ENCODE results near the gene C2CD2. TPM values are rescaled to one million over a fixed set of nuclear protein-coding genes. Genes with fewer than 3 reads are reported as not detected.

The C2CD2 gene
- total RNA-seq, 2 donors from 2014 or later = 59.5 to 77.3 TPM

- Histone ChIP-seq H3K27ac (no peak overlapping the region), H3K4me3 (no peak overlapping the region), H3K27me3 (replicated peaks; ENCODE audit: insufficient read depth) (no peaks in the 10 kb centered on the region), H3K36me3 (peaks cover 7% of the 10 kb centered on the region), H3K4me1 (ENCODE audit: control insufficient read depth in 1 of 2, low read depth in 2 of 2) (peaks cover 2 to 9% of the 10 kb centered on the region in 2 donors), H3K9me3 (no peaks in the 10 kb centered on the region)
- DNase-seq (ENCODE audit: low spot score) (no peak), ATAC-seq (ENCODE audit: insufficient number of reproducible peaks, low FRiP score, low read depth) (no peak)
- TF ChIP-seq CTCF (IDR thresholded peaks at IDR 0.05) = no peak
These were observed 91.8 kb downstream of the C2CD2 start for GRCh38 chr21:41861987-41862386.

DNA sequence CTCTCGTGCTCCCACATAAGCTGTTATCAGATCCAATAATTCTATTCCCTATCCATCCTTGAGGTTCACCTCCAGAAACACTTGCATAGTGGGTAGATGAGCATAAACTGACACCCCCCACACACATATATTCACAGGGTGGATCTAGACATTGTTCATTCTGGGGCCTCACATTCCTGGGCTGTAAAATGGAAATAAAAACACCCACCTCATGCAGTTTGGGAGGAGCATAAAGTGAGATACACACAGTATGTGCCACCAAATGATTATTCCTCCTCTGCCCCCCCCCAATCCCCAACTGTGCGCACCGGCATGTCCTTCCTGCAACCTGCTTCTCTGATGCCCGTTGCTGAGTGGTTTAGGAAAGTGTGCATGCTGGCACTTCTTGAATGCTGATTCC is 92.6 kb downstream of the C2CD2 start:
- H3K4me1 ChIP-seq (ENCODE audit: control insufficient read depth in 1 of 2, low read depth in 2 of 2) = peaks cover 2 to 9% of the 10 kb centered on the region in 2 donors
- no peak overlapping the region for H3K27ac ChIP-seq
- H3K9me3 ChIP-seq = no peaks in the 10 kb centered on the region
- no peak for DNase-seq (ENCODE audit: low spot score)
- no peak for TF ChIP-seq CTCF (IDR thresholded peaks at IDR 0.05)
- no peak for ATAC-seq (ENCODE audit: insufficient number of reproducible peaks, low FRiP score, low read depth)
- peaks cover 12% of the 10 kb centered on the region for H3K36me3 ChIP-seq
- H3K4me3 ChIP-seq = no peak overlapping the region
- no peaks in the 10 kb centered on the region for H3K27me3 ChIP-seq (replicated peaks; ENCODE audit: insufficient read depth)

- no peaks in the 10 kb centered on the region for H3K27me3 ChIP-seq (replicated peaks; ENCODE audit: insufficient read depth)
- peaks cover 17% of the 10 kb centered on the region for H3K36me3 ChIP-seq
- no peak overlapping the region for H3K27ac ChIP-seq
- no peak overlapping the region for H3K4me3 ChIP-seq
- no peak for DNase-seq (ENCODE audit: low spot score)
- no peak for ATAC-seq (ENCODE audit: insufficient number of reproducible peaks, low FRiP score, low read depth)
- no peak for TF ChIP-seq CTCF (IDR thresholded peaks at IDR 0.05)
- H3K9me3 ChIP-seq = no peaks in the 10 kb centered on the region
- peaks cover 2 to 9% of the 10 kb centered on the region in 2 donors for H3K4me1 ChIP-seq (ENCODE audit: control insufficient read depth in 1 of 2, low read depth in 2 of 2)
These were observed 94.4 kb downstream of the C2CD2 start for GRCh38 chr21:41859297-41859980.

DNA sequence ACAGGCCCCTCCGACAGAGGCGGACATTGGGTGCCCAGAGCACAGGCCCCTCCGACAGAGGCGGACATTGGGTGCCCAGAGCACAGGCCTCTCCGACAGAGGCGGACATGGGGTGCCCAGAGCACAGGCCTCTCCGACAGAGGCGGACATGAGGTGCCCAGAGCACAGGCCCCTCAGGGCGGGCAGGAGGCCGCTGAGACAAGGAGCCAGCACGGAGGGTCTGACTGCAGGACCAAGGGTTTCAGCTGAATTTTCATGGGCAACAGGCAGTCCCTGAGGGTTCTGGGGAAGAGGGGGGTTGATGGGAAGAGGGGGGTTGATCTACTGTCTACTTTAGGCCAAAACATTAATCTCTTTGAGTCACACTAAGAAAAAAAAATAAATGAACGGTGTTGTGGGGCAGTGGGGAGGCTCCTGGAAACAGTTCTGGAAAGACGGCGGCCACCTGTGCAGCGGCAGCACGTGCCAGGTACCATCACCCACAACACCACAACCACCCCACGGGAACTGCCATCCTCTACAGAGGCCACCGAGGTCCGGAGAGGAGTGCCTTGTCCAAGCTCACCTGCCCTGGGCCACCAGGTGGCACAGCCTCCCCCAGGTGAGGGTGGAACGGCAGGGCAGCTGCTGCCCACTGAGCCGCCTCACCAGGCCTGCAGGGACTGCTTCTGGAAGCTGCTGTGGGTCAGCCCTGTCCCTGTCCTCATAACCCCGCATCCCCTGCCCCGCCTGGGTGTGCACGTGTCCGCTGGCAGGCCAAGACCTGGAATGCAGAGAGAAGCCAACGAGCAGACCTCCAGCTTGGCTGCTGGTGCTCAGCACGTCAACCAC is 95.1 kb downstream of the C2CD2 start:
- H3K4me3 ChIP-seq = no peak overlapping the region
- peaks cover 23% of the 10 kb centered on the region for H3K36me3 ChIP-seq
- DNase-seq (ENCODE audit: low spot score) (no peak), ATAC-seq (ENCODE audit: insufficient number of reproducible peaks, low FRiP score, low read depth) (no peak)
- H3K4me1 ChIP-seq (ENCODE audit: control insufficient read depth in 1 of 2, low read depth in 2 of 2) = peaks cover 2 to 9% of the 10 kb centered on the region in 2 donors
- TF ChIP-seq CTCF (IDR thresholded peaks at IDR 0.05) = no peak
- H3K27me3 ChIP-seq (replicated peaks; ENCODE audit: insufficient read depth) = no peaks in the 10 kb centered on the region
- H3K27ac ChIP-seq = no peak overlapping the region
- no peaks in the 10 kb centered on the region for H3K9me3 ChIP-seq

- Histone ChIP-seq H3K4me3 (no peak overlapping the region), H3K27me3 (replicated peaks; ENCODE audit: insufficient read depth) (no peaks in the 10 kb centered on the region), H3K27ac (no peak overlapping the region), H3K9me3 (no peaks in the 10 kb centered on the region), H3K36me3 (peaks cover 24% of the 10 kb centered on the region), H3K4me1 (ENCODE audit: control insufficient read depth in 1 of 2, low read depth in 2 of 2) (peaks cover 0 to 4% of the 10 kb centered on the region in 2 donors)
- ATAC-seq (ENCODE audit: insufficient number of reproducible peaks, low FRiP score, low read depth) (no peak), DNase-seq (ENCODE audit: low spot score) (no peak)
- no peak for TF ChIP-seq CTCF (IDR thresholded peaks at IDR 0.05)
These were observed 96.0 kb downstream of the C2CD2 start for GRCh38 chr21:41857771-41858300.
